Stimulated activated CD4-positive, alpha-beta T cell treated with anti-CD3 and anti-CD28 coated beads, Interleukin-12 subunit alpha, Interleukin-12 subunit beta, amount 100 ng/mL, for 4 hours (primary cell): ENCODE measurements around the gene OTOA.
"Not testable (repeated sequence)": the region's sequence is repeated elsewhere in the genome, so short reads cannot be mapped to it uniquely, and the experiment has no call there.

ENCODE experiments used
- DNase-seq: peaks from one replicate; pipeline ENCODE4 v3.0.0-alpha.2; 2020

The OTOA gene

DNA sequence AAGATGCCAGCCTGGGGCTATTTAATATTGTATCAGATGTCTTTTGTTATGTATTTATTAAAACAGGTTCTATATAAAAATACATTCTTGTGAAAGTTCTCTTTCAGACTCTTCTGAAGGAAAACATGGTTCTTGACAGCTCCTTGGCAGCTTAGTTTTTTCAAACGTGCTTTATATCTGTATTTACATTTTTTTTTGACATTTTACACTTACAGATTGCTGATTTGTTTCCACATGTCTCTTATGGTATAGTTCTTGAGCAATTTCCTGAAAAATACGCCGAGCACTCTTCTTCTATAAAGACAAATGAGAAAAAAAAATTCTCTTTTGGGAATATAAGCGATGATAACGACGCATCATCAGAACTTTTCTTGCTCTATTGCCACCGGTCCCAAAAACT is 20.9 kb upstream of the OTOA start:
- no peak for DNase-seq

DNA sequence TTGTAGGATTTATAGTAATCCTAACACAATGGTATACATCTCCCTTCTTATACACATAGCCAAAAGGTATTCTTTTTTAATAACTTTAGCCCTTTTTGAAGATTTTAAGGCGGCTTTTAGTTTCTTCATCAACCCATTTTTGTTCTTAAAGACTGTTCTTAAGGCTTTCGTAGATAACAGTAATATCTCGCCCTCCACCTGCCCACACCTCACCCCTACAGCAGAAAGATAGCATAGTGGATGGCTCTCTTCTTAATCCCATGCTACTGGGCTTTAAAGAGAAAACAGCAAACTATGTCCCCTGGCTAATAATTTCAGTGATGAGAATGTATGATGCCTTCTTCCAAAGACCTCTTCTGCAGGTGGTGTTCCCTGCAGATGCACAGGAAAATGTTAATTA is 20.0 kb upstream of the OTOA start:
- no peak for DNase-seq

DNA sequence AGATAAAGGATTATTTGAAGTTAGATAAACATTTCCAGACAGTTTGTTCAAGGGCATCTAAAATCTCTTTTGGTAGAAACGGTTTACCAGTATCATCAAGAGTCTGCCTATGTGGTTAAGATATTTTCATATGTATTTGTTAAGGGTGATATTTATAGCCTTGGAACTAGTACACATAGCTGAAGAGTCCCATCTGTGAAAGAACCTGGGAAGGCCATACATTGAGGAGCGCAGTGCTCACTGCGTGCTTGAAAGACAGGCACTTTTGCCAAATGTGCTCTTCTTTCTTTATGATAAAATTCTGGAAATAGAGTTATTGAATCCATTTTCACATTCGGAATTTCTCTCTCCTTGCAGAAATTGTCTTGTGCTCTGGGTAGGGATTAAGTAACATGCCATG is 19.1 kb upstream of the OTOA start:
- DNase-seq, result no peak

DNA sequence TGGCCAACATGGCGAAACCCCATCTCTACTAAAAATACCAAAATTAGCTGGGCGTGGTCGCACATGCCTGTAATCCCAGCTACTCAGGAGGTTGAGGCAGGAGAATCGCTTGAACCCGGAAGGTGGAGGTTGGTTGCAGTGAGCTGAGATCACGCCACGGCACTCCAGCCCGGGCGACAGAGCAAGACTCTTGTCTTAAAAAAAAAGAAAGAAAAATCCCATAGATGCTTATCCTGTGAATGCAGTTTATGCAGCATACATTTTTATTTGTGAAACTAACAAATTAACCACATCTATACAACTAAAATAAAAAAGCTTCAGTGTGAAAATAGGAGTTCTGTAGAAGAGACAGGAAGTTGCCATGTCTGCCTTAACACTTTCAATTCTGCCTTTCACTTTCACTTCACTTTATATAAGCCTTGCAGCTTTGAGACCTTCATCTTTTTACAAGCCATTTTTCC is 18.5 kb upstream of the OTOA start:
- peak; percentile 19 for DNase-seq

DNA sequence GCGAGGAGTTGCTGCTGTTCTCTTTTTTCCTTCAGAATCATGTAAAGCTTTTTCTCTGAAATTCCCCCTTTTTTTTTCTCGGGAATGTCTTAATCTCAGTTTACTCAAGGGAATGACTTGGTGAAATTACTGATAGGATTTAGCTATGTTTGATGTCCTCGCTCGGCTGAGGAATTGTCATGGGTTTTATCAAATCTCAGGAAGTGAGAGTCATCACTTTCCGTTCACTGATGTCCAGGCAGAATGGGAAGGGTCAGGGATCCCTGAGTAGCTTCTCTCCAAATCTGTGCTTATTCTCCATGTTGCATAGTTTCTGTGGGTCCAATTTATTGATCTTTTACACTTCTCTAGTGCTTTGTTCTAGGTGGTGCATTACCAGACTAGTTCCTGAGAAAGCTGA is 17.7 kb upstream of the OTOA start:
- DNase-seq, result no peak

DNA sequence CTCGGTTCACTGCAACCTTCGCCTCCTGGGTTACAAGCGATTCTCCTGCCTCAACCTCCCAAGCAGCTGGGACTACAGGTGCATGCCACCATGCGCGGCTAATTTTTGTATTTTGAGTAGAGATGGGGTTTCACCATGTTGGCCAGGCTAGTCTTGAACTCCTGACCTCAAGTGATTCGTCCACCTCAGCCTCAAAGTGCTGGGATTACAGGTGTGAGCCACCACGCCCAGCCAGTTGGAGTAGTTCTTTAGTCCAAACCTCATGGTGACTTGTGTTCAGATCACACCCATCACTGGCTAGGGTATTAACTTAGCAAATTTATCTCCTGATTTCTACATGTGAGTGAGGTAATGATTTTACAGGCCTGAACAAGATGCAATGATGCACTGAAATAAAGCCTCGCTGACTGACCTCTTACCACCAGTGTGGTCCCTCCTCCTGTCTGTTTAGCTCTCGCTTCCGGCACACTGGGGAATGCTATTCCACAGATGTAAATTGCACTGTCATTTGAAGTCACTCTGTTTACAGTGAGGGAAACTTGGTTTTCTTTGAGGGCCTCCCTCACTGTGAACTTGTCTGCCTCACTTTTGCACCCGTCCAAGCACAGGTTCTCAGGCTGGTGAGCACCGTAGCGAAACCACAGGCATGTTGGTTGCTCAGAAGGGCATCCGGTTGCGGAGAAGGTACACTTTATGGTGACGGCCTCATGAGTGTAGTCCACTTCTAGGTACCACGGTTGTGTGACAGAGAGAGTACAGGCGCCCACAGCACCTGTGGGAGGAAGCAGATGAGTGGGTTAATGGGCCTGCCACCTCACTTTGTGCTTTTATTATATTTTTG is 16.8 kb upstream of the OTOA start:
- peak; percentile 52 for DNase-seq

DNA sequence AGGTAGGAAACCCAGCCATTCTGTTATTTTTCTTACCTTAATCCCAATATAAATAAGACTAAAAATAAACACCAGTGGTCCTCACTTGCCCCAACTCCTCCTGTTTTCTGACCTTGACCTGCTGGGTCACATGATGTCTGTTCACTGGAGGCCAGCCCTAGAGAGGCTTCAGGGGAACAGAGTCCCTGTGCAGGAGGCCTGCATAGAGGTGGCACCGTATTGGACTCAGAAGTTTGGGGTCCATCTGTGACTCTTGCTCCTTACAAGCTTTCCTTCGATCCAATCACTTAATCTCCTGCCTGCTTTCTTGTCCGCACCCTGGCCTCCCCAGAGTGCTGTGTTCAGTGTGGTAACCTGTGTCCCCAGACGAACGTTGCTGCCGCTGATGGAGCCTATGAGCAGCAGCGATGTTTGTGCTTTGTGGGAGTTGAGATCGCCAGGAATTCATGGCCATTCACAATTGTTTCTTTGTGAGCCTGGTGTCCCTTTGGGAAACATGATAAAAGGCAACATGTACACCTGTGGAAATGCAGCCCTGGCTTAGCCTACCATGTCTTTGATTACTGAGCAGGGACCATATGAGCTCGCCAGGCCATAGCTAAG is 16.1 kb upstream of the OTOA start:
- no peak for DNase-seq

DNA sequence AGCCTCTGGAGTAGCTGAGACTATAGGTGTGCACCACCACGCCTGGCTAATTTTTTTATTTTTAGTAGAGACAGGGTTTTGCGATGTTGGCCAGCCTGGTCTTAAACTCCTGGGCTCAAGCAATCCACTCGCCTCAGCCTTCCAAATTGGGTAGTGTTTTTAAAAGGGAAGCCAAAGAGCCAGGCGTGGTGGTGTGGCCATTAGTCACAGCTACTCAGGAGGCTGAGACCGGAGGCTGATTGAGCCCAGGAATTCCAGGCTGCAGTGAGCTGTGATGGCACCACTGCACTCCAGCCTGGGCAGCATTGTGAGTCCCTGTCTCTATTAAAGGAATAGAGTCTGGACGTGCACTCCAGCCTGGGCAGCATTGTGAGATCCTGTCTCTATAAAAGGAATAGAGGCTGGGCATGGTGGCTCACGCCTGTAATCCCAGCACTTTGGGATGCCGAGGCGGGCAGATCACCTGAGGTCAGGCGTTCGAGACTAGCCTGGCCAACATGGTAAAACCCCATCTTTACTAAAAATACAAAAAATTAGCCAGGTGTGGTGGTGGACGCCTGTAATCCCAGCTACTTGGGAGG is 13.9 kb upstream of the OTOA start:
- DNase-seq, result not testable (repeated sequence)

DNA sequence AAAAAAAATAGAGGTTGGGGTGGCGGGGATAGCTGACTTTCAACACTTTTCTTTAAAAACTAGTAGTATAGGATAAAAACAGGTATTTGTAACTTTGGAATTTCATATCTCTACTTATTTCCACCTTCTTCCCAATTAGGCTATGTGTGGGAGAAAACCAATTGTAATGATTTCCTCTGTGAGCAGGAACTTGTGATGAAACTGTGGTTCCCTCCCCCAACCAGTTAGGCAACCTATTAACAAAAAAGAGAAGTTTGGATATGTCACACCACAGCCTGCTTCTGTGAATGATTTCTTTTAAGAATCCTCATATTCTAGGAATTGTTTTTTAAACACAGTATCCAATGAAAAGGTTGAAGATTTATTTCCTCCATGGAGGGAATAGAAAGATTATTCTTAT is 13.2 kb upstream of the OTOA start:
- DNase-seq, result no peak

DNA sequence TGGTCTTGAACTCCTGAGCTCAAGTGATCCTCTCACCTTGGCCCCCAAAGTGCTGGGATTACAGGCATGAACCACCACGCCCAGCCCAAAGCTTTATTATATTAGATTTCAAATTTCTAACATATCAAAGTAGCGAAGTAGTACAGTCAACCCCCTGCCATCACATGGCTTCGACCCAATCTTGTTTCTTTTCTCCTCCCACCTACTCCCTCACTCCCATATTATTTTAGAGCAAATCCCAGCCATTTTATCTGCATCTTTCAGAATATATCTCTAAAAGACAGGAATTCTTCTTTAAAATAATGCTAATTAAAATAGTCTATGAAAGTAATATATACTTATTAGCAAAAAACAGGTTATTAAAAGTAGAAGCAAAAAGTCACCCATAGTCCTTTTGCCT is 12.3 kb upstream of the OTOA start:
- no peak for DNase-seq

DNA sequence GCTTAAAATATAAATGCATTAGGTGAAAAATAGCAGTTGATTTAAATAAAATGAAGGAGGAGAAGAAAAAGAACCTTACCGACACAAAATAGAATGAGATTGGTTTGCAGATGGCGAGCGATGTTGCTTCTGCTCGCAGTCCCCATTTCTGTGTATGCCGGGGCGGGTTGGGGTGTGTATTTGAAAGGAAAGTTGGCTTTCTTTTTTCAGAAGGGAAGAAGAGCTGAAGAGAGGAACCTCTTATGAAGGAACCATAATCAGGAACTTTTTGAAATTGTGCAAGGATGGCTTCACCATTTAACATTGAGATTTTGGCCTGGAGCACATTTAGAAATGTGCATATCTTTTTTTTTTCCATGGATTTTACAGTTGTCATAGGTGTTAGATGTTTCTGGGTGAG is 11.3 kb upstream of the OTOA start, which contains the start of gene IGSF6:
IGSF6 (minus strand) TSS at position 156 of the 400 bp plus-strand sequence; CDS start at position 146, 10 bp downstream.
- no peak for DNase-seq

DNA sequence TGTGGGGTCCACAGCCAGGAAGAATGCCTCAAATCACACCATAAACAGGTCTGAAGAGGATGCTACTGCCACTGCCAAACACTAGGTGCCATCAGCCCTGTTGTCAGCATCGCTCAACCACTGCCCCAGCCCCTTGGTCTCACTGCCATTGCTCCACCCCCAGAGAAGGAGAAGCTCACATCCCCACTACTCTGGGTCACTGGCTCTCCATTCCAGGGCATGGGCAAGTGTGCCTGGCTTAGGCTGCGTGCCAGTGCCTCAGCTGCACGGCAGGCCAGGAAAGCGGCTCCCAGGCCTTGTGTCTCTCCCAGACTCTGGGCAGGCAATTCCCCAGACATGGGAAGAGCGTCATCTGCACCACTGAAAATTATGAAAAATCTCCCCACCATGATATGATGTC is 10.2 kb upstream of the OTOA start:
- DNase-seq, result no peak

DNA sequence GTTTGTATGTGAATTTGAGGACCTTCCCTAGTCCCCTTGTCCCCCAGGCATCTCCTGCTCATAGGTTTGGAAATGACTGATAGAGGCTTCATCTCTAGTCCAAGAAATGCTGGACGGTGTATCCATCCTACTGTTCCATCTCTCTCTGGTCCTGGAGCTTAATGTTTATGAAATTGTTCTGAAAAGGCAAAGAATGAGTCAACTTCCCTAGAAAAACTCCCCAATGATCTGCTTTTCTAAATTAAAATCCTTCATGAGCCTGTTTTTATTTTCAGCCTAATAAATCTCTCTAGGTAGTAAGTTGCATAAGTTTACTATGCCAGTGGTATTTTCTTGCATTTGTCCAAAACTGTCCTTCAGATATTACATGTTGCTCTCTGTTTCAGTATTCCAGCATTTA is 9.3 kb upstream of the OTOA start:
- no peak for DNase-seq

DNA sequence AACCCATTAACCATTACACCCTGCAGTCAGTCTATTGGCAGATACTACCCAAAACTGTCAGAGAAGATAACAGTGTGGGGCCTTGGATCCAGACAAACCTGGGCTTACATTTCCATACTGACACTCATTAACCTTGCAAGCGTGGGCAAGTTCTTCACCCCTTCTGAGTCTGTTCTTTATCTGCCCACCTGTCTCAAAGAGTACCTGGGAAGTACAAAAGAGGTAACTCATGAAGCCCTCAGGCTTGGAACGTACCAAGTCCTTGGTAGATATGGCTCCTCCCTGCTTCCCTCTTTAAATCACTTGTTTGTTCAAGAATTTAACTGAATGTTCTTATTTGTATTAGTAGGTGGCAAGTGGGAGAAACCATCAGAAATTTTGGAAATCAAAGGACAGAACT is 8.9 kb upstream of the OTOA start:
- DNase-seq, result no peak

DNA sequence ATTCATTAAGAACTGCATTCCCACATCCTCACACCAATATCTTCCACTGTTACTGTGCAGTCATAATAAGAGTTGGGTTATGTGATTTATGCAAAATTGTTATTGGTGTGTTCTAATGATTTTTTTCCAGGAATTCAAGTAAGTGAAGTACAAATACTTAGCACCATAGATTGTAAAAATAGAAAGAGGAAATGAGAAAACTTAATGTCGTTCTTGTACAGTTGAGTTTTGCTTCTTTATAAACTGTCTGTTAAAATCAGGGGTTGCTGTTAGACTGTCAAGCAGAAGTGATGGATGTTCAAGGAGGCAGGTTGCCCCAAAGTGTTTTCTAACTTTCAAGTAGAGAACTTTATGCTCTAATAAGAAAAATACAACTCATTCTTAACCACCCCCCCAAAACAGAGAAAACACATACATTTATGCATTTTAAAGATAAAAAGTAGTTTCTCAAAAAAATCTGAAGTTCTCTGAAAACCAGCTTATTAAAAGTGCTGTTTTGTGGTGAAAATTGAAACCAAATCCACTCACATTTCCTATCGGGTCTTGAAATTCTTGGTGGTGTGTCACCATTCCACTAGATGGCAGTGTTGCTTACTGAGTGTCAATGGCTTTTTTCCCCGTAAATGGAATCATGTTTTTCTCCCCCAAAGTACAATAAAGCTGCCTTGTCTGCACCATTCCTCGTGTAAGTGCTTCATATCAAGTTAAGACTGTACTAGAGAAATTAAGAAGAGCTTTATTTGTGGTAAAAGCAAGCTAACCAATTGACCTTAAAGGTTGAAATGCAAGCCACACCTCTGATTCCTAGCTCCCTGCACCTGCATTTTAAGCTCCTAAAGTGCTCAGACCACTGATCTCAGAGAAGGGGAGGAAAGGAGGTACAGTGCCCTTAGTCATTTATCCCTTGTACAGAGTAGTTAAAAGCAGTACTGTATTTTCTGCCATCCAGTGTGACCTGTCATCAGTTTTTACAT is 6.7 kb upstream of the OTOA start:
- no peak for DNase-seq

DNA sequence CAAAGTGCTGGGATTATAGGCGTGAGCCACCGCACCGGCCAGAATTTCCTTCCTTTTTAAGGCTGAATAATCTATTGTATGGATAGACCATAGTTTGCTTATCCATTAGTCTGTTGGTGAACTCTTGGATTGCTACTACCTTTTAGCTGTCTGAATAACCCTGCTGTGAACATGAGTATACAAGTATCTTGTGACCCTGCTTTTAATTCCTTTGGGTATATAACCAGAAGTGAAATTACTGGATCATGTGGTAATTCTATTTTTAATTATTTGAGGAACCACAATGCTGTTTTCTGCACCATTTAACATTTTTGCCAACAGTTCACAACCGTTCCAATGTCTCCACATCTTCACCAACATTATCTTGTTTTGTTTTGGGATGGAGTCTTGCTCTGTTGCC is 4.6 kb upstream of the OTOA start:
- no peak for DNase-seq

DNA sequence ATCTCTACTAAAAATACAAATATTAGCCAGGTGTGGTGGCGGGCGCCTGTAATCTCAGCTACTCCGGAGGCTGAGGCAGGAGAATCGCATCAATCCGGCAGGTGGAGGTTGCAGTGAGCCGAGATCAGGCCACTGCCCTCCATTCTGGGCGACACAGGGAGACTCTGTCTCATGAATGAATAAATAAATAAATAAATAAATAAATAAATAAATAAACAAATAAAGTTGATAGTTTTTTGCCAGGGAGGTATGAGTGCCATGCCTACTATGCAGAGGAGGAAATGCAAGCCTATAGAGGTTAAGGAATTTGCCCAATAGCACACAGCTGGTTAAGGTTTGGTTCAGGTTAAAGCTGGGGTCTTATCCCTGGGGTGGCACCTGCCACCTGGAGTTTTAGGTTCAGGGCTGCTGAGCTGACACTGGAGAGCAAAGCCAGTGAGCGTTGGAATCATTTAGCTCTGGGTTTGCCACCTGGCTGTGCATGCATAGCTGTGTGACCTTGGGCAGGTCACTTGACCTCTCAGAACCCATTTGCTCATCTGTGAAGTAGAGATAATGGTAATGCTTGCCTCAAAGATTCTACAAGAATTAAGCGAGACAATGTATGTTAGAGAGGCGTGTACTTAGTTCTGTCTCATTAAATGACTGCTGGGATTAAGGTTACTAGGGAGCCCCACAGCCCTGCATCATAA is 1.2 kb downstream of the OTOA start:
- DNase-seq, result no peak

DNA sequence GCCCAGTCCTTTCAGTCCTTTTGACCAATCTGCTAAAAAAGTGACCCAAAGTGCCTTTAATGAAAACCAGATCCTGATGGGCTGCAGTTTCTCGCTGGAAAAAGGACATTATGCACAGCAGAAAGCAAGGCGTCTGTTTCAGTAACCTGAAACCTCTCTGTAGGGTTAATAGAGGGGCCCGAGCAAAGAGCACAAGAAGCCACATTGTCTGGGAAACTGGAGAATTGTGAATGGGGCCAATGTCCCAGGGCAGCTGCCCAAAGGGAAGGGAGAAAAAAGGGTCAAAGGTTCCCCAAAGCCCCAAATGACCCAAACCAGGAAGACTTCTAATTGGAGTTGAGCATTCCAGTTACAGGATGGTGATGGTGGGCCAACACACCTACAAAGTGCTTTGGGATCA is 3.0 kb downstream of the OTOA start:
- DNase-seq, result no peak

DNA sequence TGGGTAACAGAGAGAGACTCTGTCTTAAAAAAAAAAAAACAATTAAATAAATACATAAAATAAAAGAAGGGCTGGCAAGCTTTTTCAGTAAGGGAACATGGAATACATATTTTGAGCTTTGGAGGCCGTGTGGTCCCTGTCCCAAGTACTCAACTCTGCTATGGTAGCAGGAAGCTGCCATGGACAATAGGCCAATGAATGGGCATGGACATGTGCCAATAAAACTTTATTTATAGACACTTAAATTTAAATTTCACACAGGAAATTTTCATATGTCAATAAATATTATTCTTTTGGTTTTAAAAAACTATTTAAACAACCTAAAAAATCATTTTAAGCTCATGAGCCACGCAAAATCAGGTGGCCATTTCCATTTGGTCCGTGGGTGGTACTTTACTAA is 3.8 kb downstream of the OTOA start:
- DNase-seq, result no peak

DNA sequence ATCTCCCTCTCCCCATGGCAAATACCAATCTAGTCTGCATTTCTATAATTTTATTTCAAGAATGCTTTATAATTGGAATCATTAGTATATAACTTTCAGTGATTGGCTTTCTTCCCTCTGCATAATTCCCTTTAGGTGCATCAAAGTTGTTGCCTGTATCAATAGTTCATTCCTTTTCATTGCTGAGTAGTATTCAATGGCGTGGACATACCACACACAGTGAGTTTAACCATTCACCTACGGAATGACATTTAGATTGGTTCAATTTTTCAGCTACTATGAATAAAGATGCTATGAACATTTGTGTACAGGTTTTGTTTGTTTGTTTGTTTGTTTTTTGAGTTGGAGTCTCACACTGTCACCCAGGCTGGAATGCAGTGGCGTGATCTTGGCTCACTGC is 9.7 kb downstream of the OTOA start:
- no peak for DNase-seq

DNA sequence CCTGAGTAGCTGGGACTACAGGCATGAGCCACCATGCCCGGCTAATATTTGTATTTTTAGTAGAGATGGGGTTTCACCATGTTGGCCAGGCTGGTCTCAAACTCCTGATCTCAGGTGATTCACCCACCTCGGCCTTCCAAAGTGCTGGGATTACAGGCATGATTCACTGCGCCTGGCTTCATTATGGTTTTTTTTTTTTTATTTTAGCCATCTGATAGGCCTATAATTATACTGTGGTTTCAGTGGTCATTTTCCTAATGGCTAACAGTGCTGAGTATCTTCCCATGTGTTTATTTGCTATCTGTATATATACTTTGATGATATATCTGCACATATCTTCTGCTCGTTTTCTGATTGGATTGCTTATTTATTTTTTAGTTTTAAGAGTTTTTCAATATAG is 10.7 kb downstream of the OTOA start:
- DNase-seq, result not testable (repeated sequence)

DNA sequence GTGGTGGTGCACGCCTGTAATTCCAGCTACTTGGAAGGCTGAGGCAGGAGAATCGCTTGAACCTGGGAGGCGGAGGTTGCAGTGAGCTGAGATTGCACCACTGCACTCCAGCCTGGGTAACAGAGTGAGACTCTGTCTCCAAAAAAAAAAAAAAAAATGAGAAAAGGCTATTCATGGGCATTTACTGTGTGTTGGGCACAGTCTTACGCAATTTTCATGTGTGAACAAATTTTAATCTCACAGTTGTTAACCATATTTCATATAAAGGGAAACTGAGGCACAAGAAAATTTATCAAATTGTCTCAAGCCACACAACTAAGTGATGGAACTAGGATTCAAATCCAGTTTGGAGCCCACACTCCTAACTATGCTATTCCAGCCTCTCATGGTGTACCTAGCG is 16.9 kb downstream of the OTOA start:
- DNase-seq, result not testable (repeated sequence)
